ENCODE measurements around the gene IL32.
"Not testable (repeated sequence)": the region's sequence is repeated elsewhere in the genome, so short reads cannot be mapped to it uniquely, and the experiment has no call there.

Gene IL32

DNA sequence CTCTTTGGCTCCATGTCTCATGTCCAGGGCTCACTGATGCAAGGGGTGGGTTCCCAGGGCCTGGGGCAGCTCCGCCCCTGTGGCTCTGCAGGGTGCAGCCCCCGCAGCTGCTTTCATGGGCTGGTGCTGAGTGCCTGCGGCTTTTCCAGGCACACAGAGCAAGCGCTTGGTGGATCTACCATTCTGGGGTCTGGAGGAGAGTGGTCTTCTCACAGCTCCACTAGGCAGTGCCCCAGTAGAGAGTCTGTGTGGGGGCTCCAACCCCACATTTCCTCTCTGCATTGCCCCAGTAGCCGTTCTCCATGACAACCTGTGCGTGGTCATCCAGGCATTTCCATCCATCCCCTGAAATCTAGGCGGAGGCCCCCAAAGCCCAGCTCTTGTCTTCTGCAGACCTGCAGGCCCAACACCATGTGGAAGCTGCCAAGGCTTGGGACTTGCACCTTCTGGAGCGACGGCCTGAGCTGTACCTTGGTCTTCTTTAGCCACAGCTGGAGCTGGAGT is 5.2 kb downstream of the IL32 start:
- DNase-seq (ENCODE audit: low spot score), result no peak

DNA sequence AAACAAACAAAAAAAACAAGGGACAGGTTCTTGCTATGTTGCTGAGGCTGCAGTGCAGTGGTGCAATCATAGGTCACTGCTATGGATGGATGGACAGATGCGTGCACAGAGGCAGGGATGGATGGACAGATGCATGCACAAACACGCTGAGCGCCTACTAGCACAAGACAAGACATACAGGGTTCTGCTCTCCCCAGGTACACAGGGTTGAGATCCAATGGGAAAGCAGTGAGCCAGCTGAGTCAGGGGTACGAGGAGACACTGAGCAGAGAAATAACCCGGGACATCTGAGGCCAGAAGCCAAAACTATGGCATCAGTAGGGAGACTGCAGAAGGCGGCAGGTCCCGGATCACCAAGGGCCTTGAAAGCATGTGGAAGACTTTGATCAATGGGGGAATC is 6.2 kb downstream of the IL32 start:
- DNase-seq (ENCODE audit: low spot score), result no peak

DNA sequence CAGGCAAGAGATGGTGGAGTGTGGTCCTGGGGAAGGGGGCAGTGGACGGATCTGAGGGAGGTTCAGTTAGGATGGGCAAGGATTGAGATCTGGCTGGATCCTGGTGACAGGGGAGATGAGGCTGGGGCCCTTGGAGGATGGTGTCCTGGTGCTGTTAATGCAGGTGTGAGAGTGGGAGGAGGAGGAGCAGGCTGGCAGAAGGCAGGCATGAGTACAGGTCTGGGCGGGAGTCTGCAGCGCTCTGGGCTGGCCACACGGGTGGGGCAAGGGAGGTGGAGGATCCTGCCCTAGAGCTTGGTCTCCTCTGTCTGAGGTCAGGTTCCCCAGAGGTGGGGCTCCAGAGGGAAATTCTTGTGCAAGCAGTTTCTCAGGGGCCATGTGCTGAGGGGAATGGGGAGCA is 6.7 kb downstream of the IL32 start:
- DNase-seq (ENCODE audit: low spot score), result not testable (repeated sequence)

DNA sequence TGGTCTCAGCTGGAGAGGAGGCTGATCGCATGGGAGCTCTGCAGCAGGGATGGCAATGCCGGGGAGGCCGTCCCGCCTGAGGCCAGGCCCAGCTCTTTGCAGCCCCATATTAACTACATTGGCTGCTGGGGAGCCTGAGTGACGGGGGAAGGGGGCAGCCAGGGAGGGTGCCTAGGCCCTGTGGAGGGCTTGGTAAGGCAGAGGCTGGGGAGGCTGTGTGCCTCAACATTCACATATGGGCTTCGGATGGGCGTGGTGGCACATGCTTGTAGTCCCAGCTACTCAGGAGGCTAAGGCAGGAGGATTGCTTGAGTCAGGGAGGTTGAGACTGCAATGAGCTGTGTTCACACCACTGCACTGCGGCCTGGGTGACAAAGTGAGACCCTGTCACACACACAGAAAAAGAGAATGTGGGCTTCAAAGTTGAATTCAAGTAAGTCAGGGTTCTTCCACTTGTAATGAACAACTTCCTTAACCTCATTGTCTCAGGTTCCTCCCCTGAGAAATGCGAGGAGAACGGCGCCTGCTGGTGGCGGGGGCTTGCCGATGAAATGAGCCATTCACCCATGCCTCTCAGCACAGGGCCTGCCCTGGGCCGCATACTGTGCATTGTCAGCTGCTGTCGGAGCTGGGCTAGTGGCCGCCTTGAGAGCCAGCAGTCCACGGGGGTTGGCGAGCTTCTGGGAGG is 7.3 kb downstream of the IL32 start:
- DNase-seq (ENCODE audit: low spot score), result not testable (repeated sequence)

DNA sequence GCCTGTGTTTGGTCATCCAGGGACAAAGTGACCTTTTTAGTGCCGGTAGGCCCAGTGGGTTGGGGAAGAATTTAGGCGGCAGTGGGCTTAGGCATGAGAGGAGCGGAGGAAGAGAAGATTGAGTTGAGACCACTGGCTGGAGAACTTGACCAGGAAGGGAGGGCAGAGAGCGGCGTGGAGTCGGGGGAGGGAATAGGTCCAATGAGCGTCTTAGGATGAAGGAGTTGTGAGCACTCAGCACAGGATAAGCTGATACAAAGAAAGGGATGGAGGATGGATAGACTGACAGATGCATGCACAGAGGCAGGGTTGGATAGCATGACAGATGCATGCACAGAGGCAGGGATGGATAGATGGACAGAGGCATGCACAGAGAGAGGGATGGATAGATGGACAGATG is 8.0 kb downstream of the IL32 start:
- DNase-seq (ENCODE audit: low spot score), result no peak

DNA sequence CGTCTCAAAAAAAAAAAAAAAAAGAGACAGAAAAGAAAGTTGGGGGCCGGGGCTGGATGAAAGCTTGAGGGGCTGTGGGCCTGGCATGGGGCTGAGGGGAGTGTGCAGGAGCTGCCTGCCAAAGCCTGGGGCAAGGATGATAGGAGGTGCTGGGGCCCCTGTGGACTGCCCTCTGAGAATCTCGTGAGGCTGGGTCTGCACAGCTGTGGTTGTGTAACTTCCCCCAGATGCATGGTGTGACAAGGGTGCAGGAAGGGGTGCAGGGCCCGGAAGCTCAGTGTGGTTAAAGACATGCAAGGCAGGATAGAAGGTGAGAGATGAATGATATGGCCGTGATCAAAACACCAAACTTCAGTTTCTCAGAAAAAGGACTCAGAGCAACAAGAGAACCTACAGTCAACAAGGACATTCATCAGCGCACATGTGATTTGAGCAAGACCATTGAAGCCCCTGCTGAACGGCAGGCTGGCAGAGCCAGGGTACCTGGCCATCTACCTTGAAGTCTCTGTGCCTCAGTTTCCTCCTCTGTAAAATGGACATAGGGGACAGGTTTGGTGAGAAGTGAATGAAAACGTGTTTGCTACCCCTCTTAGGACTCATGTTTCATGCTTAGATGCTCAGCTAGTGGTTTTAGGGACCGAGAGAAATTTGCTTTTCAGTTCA is 9.6 kb downstream of the IL32 start:
- no peak for DNase-seq (ENCODE audit: low spot score)

DNA sequence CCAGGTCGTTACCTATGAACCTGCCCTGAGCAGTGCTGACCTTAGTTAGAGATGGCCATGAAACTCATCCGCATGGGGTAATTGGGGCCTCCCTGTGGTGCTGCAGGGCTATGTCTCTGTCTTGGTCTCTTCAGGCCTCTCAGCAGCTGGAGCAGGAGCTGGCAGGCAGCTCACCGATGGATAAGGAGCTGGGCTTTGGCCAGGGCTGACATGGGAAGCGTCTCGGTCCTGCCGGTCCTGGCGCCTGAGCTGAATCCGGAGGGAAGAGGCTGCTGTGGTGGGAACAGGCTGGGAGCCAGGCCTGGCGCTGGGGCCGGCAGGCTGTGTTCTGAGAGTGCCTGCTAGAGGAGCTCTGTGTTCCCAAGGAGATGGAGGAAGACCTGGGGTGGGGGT is 10.1 kb downstream of the IL32 start:
- no peak for DNase-seq (ENCODE audit: low spot score)

DNA sequence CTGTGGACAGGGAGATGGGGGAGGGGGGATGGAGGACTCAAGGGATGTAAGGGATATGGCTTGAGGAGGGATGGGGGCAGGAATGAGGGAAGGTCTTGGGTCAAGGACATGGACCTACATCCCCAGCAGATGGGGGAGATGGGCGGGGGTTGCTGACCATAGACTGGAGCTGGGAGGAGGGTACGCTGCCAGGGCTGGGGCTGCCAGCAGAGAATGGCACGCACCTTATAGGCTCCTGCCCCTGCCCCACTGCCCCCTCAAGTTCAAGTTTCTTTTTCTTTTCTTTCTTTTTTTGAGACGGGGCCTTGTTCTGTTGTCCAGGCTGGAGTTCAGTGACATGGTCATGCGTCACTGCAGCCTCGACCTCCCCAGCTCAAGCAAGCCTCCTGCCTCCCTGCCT is 10.5 kb downstream of the IL32 start:
- DNase-seq (ENCODE audit: low spot score), result not testable (repeated sequence)

DNA sequence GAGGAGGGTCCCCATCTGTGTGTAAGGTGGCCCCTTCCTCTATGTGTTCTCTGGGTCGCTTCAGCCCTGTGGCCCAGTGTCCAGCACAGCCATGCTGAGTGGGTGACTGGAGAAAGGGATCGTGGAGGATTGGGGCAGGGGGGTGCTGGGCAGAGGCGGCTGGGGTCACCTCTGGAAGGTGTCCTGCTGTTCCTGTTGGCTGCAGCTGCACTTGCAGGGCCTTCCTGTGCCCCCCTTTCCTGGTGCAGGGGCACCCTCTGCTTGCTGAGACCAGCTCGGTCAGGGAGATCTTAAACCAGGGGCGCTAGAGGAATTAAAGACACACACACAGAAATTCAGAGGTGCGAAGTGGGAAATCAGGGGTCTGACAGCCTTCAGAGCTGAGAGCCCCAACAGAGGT is 11.1 kb downstream of the IL32 start:
- no peak for DNase-seq (ENCODE audit: low spot score)

DNA sequence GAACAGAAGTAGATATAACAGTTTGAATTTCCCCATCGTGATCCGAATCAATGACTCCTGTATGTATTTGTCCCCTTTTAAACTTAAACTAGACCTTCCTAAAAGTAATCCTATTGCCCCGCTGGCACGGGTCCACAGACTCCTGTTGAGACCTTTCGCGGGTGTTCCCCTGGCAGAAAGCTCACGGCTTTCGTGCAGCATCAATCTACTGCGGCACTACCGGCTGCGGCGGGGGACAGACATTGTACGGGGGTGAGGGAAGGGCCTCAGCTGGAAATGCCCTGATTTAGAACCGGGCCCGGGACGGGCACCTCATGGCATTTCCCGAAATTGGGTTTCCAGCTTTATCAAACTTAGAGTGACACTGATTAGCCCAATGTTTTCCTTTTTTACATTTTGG is 14.6 kb downstream of the IL32 start:
- no peak for DNase-seq (ENCODE audit: low spot score)

DNA sequence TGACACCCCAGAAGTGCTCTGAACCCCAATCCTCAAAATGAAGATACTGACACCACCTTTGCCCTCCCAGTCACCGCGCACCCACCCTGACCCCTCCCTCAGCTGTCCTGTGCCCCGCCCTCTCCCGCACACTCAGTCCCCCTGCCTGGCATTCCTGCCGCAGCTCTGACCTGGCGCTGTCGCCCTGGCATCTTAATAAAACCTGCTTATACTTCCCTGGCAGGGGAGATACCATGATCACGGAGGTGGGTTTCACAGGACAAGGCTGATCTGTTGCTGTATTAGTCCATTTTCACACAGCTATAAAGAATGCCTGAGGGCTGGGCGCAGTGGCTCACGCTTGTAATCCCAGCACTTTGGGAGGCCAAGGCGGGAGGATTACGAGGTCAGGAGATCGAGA is 16.5 kb downstream of the IL32 start:
- DNase-seq (ENCODE audit: low spot score), result not testable (repeated sequence)

DNA sequence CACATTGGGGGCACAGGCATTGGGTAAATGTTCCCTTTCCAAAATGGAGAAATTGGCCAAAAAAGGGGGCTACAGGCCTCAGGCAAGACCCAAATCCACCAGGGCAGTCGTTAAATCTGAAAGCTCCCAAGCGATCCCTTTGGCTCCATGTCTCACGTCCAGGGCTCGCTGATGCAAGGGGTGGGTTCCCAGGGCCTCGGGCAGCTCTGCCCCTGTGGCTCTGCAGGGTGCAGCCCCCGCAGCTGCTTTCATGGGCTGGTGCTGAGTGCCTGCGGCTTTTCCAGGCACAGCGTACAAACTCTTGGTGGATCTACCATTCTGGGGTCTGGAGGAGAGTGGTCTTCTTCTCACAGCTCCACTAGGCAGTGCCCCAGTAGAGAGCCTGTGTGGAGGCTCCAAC is 18.0 kb downstream of the IL32 start:
- DNase-seq (ENCODE audit: low spot score), result not testable (repeated sequence)

DNA sequence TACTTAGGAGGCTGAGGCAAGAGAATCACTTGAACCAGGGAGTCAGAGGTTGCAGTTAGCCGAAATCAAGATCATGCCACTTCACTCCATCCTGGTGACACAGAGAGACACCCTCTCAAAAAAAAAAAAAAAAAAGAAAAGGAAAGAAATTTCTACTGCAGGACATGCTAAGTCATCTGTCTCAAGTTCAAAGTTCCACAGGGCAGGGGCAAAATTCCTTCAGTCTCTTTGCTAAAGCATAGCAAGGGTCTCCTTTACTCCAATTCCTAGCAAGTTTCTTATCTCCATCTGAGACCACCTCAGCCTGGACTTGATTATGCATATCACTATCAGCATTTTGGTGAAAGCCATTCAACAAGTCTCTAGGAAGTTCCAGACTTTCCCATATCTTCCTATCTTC is 19.1 kb downstream of the IL32 start:
- no peak for DNase-seq (ENCODE audit: low spot score)

DNA sequence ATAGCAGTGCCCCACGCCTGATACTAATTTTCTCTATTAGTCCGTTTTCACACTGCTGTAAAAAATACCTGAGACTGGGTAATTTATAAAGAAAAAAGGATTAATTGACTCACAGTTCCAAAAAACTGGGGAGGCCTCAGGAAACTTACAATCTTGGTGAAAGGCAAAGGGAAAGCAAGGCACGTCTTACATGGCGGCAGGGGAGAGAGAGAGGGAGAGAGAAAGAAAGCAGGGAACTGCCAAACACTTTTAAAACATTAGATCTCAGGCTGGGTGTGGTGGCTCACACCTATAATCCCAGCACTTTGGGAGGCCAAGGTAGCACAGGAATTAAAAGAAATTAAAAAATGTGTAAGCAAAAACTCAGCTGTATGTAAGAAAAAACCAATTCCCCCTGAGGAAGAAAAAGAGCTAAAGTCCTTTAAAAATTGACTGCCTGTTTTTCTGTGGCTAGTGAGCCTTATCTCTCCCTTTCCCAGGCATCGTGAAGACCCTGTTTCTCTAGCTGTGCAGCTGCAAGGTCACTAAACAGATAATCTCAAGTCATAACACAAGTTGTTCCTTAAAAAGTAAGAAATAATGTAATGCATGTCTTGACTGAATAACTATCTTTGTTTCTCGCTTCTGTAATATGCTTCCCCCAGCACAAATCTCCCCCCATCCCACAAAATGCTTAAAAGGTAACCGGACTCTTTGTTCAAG is 19.7 kb downstream of the IL32 start:
- no peak for DNase-seq (ENCODE audit: low spot score)

DNA sequence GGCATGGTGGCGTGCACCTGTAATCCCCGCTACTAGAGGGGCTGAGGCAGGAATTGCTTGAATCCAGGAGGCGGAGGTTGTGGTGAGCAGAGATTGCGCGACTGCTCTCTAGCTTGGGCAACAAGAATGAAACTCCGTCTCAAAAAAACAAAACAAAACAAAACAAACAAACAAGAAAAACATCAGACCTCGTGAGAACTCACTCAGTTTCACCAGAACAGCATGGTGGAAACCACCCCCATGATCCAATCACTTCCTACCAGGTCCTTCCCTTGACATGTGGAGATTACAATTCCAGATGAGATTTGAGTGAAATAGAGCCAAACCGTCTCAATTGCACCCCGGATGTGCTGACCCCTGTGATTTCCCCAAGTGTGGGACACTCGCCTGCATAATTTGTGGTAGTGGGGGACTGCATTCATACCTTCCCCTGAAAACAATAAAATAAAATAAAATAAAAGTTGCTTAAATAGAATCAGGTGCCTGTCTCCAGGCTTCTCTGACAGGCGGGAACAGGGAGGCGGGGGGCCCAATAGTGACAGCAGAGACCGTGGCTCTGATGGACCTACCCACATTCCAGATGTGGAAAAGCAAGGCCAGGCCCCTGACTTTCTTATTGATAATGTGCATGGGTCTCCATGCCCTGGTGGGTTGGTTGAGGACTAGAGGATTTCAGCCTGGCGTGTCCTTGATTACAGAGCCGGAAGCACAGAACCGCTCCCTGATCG is 20.6 kb downstream of the IL32 start:
- DNase-seq (ENCODE audit: low spot score), result no peak

DNA sequence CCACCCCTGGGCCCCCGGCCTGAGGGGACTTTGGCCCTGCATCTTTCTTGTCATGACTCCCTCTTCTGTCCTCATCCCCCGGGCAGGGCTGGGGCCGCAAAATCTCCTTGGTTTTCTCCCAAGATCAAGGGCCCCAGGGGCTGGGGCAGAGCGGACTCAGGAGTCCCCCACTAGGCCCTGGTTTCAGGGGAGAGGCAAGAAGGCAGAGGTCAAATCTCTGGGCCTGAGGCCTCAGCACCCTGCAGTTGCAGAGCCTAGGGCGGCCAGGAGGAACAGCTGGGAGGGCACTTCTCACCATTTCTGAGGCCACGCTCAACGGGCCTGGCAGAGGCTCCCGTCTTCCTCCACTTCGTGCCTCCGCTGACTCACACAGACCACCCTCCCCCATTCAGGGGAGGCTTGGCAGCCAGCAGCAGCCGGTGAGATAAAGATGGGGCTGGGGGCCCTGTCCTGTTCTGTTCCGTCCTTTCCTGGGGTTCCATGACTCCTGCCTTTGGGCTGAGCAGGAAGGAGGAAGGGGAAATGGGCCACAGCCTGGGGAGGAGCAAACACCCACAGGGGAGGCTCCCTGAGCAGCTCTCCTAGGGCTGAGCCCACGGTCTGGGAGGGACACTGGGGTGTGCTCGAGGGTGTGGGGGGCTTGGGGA is 21.3 kb downstream of the IL32 start:
- no peak for DNase-seq (ENCODE audit: low spot score)

DNA sequence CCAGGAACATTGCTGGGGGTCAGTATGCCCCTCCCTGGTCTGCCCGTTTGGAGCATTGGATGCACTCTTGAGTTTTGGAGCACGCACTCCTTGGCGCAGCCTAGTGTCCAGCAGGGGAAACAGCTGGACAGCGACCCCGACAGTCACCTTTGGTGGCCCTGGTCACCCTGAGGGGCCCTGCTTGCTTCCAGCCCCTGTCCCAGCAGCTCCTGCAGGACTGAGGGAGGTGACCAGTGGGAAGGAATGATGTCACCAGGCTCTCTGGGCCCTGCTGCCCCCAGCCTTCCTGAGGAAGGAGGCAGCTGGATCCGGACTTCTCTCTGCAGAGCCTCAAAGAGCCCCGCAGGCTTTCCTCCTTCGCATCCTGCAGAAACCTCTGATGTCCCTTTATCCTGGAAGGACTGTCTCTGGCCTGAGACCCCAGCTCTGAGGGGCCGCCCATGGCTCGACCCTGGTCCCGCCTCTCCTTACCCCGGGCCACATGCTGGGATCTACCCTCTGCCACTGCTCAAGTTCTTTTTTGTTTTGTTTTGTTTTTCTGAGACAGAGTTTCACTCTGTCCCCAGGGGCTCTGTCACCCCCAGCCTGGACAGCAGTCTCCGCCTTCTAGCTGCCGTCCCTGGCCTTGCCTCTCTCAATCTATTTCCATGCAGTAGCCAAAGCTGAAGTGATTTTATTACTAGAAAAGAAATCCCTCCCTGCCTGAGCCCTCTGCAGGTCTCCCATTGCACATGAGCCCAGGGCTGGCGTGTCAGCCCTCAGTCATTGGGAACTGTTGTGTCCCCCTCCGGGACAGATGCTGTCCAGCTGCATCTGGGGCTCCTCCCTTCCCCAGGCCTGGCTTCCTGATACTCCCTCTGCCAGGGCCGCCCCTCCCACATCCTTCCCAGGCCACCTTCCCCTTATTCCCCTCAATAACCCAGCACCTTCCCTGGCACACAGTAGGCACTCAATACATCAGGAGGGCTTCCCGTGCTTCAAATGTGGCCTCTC is 22.1 kb downstream of the IL32 start:
- DNase-seq (ENCODE audit: low spot score), result no peak

DNA sequence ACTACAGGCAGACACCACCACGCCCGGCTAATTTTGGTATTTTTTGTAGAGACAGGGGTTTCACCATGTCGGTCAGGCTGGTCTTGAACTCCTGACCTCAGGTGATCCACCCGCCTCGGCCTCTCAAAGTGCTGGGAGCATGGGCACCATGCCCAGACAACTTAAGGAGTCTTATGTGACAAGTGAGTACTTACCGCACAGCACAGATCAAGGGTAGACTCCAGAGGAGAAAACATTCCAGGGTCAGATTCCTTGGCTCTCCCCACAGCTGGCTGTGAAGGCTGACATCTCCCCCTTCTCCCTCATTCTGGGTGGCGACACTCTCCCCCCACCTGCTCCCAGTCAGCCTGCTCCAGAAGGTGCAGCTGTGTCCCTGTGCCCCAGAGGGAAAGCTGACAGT is 23.0 kb downstream of the IL32 start:
- DNase-seq (ENCODE audit: low spot score), result no peak

DNA sequence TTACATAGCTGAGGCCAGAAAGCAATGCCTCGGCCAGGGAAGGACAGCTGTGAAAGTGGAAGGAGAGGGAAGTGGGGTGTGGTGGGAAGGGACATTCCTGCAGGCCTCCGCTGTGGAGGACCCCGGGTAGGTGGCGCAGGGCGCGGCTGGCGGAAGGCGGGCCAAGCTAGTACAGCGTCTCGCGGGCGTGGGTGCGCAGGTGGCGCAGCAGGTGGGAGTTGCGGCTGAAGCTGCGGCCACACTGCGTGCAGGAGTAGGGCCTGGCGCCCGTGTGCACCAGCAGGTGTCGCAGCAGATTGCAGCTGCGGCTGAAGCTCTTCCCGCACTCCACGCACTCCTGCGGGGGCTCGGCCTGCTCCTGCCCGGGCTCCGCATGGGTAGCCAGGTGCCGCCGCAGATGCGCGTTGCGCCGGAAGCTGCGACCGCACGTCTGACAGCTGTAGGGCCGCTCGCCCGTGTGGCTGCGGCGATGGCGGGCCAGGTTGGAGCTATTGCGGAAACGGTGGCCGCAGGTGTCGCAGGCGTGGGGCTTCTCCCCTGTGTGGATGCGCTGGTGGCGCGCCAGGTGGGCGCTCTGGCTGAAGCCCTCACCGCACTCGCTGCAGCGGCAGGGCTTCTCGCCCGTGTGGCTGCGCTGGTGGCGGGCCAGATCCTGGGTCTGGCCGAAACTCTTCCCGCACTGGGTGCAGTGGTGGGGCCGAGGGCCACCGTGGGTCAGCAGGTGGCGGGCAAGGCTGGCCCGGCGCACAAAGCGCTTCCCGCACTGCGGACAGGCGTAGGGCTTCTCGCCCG is 23.7 kb downstream of the IL32 start:
- DNase-seq (ENCODE audit: low spot score), result no peak

Data from SK-N-DZ (cell line).